GM12878 (cell line): ENCODE measurements around the gene CC2D2B.

Source experiments
- MXI1 ChIP-seq: fragments of 150-350 bp; IDR thresholded peaks from 2 replicates; pipeline ENCODE4 v1.6.1; 2011; ENCODE audit warnings: low read depth, mild to moderate bottlenecking, inconsistent platforms, low read length, improper control_type of control experiment
- NBN ChIP-seq: fragments of 450-650 bp; IDR thresholded peaks from 2 replicates; pipeline ENCODE4 v1.6.1; 2016
- POLR2A ChIP-seq: IDR thresholded peaks from 2 replicates; pipeline ENCODE4 v1.6.1; 2011; ENCODE audit warnings: low read depth, mild to moderate bottlenecking, low read length
- RAD21 ChIP-seq: IDR thresholded peaks from 2 replicates; pipeline ENCODE4 v1.6.1; 2011; ENCODE audit warnings: mild to moderate bottlenecking, low read depth, low read length, moderate library complexity; ENCODE audit not compliant: insufficient read depth
- SP1 ChIP-seq: IDR thresholded peaks from one replicate; pipeline ENCODE4 v1.6.1; 2011; ENCODE audit warnings: low read depth, low read length

DNA sequence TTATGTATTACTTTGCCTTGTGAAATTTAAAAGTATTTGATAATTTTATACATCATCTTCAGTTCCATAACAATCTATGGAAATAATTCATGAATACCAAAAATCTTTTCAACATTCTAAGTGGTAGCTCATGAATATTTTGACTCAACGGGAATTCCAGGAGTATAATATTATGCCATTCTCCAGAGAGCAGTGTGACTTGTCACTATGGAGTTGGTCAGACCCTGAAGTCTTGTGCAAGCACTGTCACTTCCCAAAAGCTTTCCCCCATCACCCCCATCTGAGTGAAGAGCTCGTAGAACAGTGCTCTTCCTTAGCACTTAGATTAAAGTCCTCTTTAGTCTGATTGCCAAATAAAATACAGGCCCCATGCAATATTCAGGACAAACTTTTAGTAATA, 106.2 kb downstream of the CC2D2B start:
- TF ChIP-seq MXI1 (no peak), SP1 (no peak), NBN (no peak), RAD21 (no peak), POLR2A (no peak)
